MCF 10A (cell line): Measurements from ENCODE around the gene MYO15B. TPM values are rescaled to one million over a fixed set of nuclear protein-coding genes. Genes with fewer than 3 reads are reported as not detected.

Source experiments
- BruUV-seq: library from RNA; stranded (reverse); fragments of 400-500 nt; replicated peaks from 2 replicates; lab custom pipeline; 2021; lab: Mats Ljungman, UMichigan
- CTCF ChIA-PET: fragments of 300-600 bp; sonication (Branson Sonifier 250); formaldehyde crosslinking; extraction: SDS; loops from one replicate; lab custom pipeline; 2021; ENCODE audit warnings: antibody characterized with exemption, inconsistent platforms; lab: Yijun Ruan, JAX
- POLR2A ChIA-PET: fragments of 300-600, 350-650 bp; sonication (Branson Sonifier 250); formaldehyde crosslinking; extraction: SDS; loops from one replicate; lab custom pipeline; 2020; ENCODE audit warnings: antibody characterized with exemption, inconsistent platforms; lab: Yijun Ruan, JAX
- DNase-seq: peaks from one replicate; pipeline ENCODE4 v3.0.0-alpha.2; 2018; ENCODE audit not compliant: unreplicated experiment
- H3K27ac Mint-ChIP-seq: one replicate; pipeline ENCODE4 v1.8.0; 2022; ENCODE audit warnings: mild to moderate bottlenecking, low read depth, mixed read lengths; ENCODE audit not compliant: unreplicated experiment
- H3K27me3 Mint-ChIP-seq: one replicate; pipeline ENCODE4 v1.8.0; 2022; ENCODE audit warnings: mixed read lengths; ENCODE audit not compliant: insufficient read depth, unreplicated experiment
- H3K36me3 Mint-ChIP-seq: one replicate; pipeline ENCODE4 v1.8.0; 2022; ENCODE audit warnings: mild to moderate bottlenecking, moderate library complexity, mixed read lengths; ENCODE audit not compliant: insufficient read depth, unreplicated experiment
- H3K4me1 Mint-ChIP-seq: one replicate; pipeline ENCODE4 v1.8.0; 2022; ENCODE audit warnings: mixed read lengths; ENCODE audit not compliant: insufficient read depth, unreplicated experiment
- H3K4me3 Mint-ChIP-seq: one replicate; pipeline ENCODE4 v1.8.0; 2022; ENCODE audit warnings: mild to moderate bottlenecking, moderate library complexity, mixed read lengths; ENCODE audit not compliant: unreplicated experiment
- H3K9me3 Mint-ChIP-seq: one replicate; pipeline ENCODE4 v1.8.0; 2022; ENCODE audit warnings: mixed read lengths; ENCODE audit not compliant: unreplicated experiment
- intact Hi-C: fragments of 100-400 bp; cut with micrococcal nuclease; formaldehyde crosslinking; loops from 2 replicates; pipeline ENCODE4 v1.14.1; 2022
- total RNA-seq: library from RNA; stranded (reverse); gene quantifications from 2 replicates; pipeline ENCODE4 v1.2.3, GENCODE V29; 2022
- TF ChIP-seq, protein P1 (sequence below): fragments of 200-600 bp; IDR thresholded peaks from one replicate; pipeline ENCODE4 v1.8.0; 2022; ENCODE audit warnings: antibody characterized with exemption, mild to moderate bottlenecking; ENCODE audit not compliant: unreplicated experiment

Gene MYO15B
- total RNA-seq, 1 experiment from 2014 or later: 10.9 TPM

DNA sequence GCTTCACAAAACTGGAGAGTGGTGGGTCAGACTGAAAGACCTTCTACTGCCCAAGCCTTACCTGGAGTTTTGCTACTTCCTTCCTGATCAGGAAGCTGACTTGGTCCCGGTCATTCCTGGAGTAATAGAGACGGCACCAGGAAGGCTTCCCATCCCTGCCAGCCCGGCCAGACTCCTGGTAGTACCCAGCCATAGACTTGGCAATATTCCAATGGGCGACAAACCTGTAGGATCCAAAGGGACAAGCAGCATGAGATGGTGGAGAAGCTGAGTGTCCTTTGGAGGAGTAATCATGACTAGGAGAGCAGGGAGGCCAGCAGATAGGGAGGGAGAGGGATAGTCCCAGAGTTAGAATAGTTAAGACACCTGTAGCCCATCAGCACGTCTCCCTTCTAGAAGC is 70.6 kb downstream of the MYO15B start:
- Mint-ChIP-seq H3K4me1 (no peaks in the 10 kb centered on the region), H3K36me3 (peaks cover 74% of the 10 kb centered on the region), H3K9me3 (no peaks in the 10 kb centered on the region), H3K27me3 (no peaks in the 10 kb centered on the region), H3K27ac (no peak overlapping the region), H3K4me3 (no peak overlapping the region)
- ChIA-PET CTCF (interaction anchor here (0.6 to 5.9 kb wide), 6 partner anchors 12 to 547 kb away, joined by 3 to 52 read pairs (median 4); partner anchors contain the start of gene SMIM5), POLR2A (interaction anchor here (0.7 to 4.2 kb wide), 3 partner anchors 9 to 122 kb away, joined by 3 to 25 read pairs (median 3); partner anchors contain the start of genes RECQL5 and SAP30BP)
- intact Hi-C loops: no loop called here
- no TSS peak for BruUV-seq
- TF ChIP-seq, protein P1, sequence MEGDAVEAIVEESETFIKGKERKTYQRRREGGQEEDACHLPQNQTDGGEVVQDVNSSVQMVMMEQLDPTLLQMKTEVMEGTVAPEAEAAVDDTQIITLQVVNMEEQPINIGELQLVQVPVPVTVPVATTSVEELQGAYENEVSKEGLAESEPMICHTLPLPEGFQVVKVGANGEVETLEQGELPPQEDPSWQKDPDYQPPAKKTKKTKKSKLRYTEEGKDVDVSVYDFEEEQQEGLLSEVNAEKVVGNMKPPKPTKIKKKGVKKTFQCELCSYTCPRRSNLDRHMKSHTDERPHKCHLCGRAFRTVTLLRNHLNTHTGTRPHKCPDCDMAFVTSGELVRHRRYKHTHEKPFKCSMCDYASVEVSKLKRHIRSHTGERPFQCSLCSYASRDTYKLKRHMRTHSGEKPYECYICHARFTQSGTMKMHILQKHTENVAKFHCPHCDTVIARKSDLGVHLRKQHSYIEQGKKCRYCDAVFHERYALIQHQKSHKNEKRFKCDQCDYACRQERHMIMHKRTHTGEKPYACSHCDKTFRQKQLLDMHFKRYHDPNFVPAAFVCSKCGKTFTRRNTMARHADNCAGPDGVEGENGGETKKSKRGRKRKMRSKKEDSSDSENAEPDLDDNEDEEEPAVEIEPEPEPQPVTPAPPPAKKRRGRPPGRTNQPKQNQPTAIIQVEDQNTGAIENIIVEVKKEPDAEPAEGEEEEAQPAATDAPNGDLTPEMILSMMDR: no peak
- DNase-seq: no peak

DNA sequence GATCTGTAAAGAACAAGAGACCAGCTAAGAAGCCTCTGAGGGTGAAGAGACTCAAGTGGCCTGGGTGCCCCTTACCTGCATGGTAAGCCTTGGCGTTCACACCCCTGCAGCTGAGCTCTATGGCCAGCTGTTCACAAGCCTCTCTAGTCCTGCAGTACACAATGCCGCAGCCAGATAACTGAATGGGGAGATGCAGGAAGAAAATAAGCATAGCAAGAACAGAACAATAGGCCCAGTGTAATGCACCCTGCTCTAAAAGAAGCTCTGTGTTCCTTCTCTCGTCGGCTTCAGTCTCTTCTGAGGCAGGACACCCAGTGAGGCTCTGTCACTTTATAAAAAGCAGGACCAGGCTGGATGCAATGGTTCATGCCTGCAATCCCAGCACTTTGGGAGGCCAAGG is 73.9 kb downstream of the MYO15B start:
- Mint-ChIP-seq H3K4me3 (no peak overlapping the region), H3K36me3 (peaks cover 67% of the 10 kb centered on the region), H3K4me1 (peaks cover 9% of the 10 kb centered on the region), H3K9me3 (no peaks in the 10 kb centered on the region), H3K27ac (no peak overlapping the region), H3K27me3 (no peaks in the 10 kb centered on the region)
- BruUV-seq: no TSS peak
- DNase-seq: no peak
- intact Hi-C loops: no loop called here
- POLR2A ChIA-PET: interaction anchor here (0.8 to 1.2 kb wide), 2 partner anchors 28 to 118 kb away, joined by 3 to 7 read pairs; partner anchors contain the start of gene SMIM5
- CTCF ChIA-PET: interaction anchor here (1.0 kb wide), 1 partner anchor 28 kb away, joined by 8 read pairs; the partner anchor contains the start of gene SMIM5
- TF ChIP-seq, protein P1: no peak

DNA sequence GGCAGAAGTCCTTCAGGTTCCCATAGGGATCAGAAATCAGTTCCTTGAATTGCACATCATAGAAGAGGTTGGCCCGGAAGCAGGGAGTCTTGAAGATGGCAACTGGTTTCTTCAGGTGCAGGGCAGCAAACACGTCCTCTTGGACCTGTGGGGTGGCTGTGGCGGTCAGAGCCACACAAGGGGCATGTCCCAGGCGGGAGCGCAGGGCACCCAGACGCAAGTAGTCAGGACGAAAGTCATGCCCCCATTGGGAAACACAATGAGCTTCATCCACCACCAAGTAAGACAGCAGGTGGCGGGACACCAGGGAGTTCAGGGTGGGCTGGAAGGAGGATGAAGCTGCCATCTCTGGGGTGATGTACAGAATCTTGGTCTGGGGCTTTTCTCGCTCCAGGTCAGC is 74.9 kb downstream of the MYO15B start:
- H3K4me1 Mint-ChIP-seq: peaks cover 9% of the 10 kb centered on the region
- H3K36me3 Mint-ChIP-seq: peaks cover 58% of the 10 kb centered on the region
- no peaks in the 10 kb centered on the region for H3K9me3 Mint-ChIP-seq
- no peak overlapping the region for H3K27ac Mint-ChIP-seq
- BruUV-seq: no TSS peak
- CTCF ChIA-PET: interaction anchor here (0.7 to 1.1 kb wide), 2 partner anchors 29 to 341 kb away, joined by 5 to 10 read pairs; partner anchors contain the start of gene SMIM5
- no peaks in the 10 kb centered on the region for H3K27me3 Mint-ChIP-seq
- no peak overlapping the region for H3K4me3 Mint-ChIP-seq
- TF ChIP-seq, protein P1: no peak
- POLR2A ChIA-PET: no interaction called here
- intact Hi-C loops: no loop called here
- no peak for DNase-seq

DNA sequence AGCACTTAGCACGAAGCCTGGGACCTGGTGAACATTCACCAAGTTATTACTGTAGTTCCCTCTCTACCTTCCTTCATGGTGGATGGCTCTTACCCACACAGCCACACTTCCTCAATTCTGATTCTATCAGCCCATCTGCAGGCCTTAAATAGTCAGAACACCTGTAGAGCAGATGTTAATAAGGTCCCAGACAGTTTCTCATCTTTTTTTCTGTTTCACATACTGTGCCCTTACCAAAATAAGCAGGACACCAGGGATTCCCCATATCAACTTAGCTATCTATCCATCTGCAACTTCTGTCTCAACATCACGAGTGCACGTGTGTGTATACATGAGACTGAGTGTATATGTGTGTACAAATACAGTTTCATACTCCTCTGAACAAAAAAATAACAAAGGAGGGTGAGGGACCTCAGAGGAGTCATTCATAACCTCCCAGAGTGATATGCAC is 76.5 kb downstream of the MYO15B start:
- H3K27ac Mint-ChIP-seq: no peak overlapping the region
- H3K4me3 Mint-ChIP-seq: no peak overlapping the region
- intact Hi-C loops: no loop called here
- H3K27me3 Mint-ChIP-seq: no peaks in the 10 kb centered on the region
- ChIA-PET POLR2A (no interaction called here), CTCF (no interaction called here)
- TF ChIP-seq, protein P1: no peak
- no TSS peak for BruUV-seq
- DNase-seq: no peak
- peaks cover 15% of the 10 kb centered on the region for H3K4me1 Mint-ChIP-seq
- H3K9me3 Mint-ChIP-seq: no peaks in the 10 kb centered on the region
- H3K36me3 Mint-ChIP-seq: peaks cover 54% of the 10 kb centered on the region
